HG02840 (cell line): Measurements from ENCODE around the gene DCN.
"Not testable (repeated sequence)": the region's sequence is repeated elsewhere in the genome, so short reads cannot be mapped to it uniquely, and the experiment has no call there.

Source experiments
- ATAC-seq: cut with Tn5 transposase; IDR thresholded peaks from one replicate; pipeline ENCODE4 v1.9.1; 2021; ENCODE audit warnings: mild to moderate bottlenecking, moderate library complexity, moderate number of reproducible peaks; ENCODE audit not compliant: unreplicated experiment, low FRiP score

The DCN gene, protein sequence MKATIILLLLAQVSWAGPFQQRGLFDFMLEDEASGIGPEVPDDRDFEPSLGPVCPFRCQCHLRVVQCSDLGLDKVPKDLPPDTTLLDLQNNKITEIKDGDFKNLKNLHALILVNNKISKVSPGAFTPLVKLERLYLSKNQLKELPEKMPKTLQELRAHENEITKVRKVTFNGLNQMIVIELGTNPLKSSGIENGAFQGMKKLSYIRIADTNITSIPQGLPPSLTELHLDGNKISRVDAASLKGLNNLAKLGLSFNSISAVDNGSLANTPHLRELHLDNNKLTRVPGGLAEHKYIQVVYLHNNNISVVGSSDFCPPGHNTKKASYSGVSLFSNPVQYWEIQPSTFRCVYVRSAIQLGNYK

DNA sequence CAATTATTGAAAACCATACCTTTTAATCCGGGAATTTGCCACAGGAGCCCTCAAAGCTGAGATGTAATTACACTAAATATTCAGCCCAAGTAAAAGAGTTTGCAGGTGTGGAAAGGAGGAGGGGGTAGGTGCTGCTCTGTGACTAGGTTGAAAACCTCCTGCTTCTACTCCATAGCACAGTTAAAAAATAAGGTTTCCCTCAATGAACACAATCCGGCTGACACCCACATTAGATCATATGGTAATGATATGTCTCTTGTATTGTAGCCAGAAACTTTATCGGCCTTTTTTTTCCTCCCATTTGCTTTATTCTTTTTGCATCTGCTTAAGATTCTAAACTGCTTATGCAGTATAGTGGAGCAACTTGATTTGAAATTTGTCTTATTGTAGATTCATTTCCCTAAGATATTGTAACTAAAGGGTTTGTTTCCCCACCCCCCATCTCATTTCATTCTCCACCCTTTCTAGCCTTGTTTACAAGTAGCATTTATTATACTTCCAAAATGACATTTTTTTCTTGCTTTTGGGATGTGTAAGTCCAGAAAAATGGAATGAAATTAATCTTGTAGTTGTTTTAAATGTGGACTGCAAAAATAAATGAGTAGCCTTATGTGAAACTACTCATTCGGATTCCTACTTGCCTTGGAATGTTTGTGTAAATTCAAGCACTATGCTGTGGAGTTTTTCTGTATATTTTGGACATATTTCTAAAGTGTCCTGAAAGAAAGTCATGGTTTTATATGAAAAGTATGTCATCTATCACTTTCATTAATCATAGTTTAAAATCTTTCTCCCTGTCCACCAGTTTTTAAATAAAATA is at the start of gene DCN:
Gene DCN, minus strand, starts transcription at position 182 of the 820 bp plus-strand sequence. CDS start 4,265 bp downstream, outside the sequence.
- no peak for ATAC-seq

DNA sequence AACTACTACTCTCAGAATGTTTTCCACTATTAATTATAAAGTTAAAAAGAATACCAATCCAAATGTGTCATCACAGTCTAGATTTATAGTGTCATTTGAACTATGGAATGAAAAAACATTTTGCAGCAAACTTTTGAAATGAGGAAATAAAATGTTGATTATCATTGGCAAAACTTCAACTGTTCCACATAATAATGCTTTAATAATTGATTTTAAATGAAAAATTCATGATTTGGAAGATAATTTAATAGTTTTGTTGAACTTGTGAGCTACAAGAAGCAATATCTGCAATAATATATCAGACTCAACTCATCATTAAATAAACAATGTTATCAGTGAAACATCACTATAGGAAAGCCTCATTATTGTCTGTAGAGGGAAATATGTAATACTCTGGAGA is 48.2 kb upstream of the DCN start:
- no peak for ATAC-seq

DNA sequence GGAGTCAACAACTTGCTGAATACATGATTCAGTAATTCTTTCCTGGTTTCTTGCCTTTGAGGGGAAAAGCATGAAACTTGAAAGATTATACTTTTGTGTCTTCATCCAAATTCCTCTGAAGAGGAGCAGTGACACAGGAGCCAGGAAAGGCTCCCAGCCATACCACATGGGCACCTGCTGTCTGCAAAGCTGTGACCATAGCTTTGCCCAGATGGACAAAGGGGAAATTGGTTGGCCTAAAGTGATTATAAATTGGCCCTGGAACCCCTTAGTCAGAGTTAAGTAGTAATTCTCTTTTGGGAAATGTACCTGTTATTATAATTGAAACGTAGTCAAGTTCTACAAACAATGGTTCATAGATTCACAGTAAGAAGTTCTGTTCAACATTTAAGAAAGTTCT is 44.3 kb upstream of the DCN start:
- ATAC-seq, result no peak

DNA sequence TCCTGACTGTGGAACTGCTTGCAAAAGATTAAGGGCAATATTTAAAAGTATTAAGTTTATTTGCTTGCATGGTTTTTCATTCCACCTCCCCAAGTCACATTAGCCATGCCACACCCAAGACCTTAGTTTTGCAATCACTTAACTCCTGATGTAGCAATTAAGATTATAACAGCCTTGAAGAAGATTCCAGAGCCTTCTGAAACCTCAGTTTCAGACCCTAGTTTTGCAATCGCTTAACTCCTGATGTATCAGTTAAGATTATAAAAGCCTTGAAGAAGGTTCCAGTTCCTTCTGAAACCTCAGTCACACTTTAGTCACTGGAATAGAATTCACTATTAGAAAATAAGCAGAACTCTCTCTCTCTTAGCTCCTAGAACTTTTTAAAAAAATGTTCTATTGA is 42.7 kb upstream of the DCN start:
- ATAC-seq, result no peak

GRCh38 chr12:91224401-91224800 is 41.8 kb upstream of the DCN start:
- ATAC-seq, result no peak

DNA sequence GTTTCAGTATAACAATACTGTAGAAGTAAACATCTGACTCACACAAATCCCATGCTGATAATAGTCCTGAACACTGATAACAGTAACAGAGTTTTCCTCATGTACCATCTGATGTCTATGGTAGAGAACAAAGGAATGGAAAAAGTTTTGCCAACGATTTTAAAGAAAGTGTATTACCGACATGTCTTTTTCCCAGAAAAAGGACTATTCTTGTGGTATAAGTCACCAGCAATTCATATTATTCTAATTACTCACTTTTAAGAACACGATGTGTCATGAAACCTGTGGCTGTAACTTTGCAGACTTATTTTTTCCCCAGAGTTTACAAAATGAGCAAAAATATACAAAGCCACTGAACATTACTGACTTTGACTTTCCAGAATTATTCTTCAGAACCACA is 40.1 kb upstream of the DCN start:
- ATAC-seq, result no peak

DNA sequence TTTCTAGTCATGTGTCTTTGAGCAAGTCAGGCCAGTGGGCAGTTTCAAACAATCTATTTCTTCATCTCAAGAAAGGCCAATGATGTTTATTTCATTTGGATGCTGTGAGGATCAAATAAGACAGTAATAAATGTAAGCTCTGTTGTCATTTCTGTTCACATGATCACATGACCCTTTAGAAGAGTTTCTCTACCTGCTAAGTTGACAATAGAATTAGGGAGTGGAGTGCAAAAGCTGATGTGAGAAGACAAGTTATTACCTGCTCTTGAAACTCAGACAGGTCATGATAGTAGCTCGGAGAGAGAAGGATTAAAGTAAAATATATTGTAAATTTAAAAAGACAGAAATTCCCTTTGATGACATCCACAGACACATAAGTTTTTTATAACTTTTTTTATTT is 37.3 kb upstream of the DCN start:
- ATAC-seq, result no peak

DNA sequence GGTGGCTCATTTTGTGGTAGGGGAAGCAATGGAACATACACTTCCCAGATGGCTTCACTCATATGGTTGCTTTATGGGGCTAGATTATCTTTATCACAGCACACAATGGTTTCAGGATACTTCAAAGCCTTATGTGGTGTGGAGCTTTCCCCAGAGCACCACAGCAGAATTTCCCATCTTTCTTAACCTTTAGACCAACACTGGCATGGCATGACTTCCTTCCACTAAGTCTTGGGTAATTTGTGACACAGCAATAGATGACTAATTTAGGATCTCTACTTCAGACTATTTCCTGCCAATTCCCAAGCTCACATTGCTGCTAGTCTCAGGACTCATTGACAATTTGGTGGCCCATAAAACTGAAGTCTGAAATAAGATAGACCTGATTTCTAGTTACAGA is 36.9 kb upstream of the DCN start:
- ATAC-seq, result no peak

- no peak for ATAC-seq
Observed at GRCh38 chr12:91216871-91217270, 34.3 kb upstream of the DCN start.

DNA sequence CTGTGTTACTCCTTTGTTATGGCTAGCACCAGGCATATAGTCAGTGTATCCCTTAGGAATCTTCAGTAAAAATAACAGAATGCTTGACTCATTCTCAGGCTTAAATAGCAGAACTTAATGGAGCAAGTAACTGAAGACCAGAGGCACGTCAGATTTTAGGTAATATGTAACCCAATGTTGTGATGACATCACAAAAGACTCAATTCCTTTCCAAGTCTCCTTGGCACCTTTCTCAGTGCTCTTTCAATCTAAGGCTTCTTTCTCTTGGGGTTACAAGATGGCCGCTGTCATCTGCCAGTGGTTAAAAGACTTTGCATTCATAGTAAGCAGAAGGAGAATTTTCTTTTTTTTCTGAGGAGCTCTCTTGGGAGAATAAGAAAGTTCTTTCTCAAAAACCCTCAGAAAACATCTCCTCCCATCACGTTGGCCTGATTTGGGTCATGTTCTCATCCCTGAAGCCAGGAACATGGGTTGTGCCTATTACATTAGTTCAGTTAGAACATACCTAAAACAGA is 33.4 kb upstream of the DCN start:
- ATAC-seq, result no peak

DNA sequence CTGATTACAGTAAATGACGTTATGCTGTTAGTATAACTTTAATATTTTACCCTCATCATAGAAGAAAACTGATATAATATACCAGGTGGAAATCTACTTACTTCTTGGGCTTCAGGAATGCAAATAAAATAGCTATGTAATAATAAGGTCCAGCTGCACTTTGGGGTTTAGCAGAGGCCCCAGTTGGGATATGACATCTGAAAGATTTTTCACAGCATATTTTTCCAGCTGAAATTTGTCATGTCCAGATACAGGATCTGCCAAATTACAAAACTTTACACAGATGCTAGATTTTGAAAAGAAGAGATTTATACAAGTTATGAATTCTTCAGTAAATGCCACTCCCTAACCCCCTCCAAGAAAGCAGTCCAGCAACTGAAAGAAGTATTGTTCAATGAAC is 29.2 kb upstream of the DCN start:
- no peak for ATAC-seq

DNA sequence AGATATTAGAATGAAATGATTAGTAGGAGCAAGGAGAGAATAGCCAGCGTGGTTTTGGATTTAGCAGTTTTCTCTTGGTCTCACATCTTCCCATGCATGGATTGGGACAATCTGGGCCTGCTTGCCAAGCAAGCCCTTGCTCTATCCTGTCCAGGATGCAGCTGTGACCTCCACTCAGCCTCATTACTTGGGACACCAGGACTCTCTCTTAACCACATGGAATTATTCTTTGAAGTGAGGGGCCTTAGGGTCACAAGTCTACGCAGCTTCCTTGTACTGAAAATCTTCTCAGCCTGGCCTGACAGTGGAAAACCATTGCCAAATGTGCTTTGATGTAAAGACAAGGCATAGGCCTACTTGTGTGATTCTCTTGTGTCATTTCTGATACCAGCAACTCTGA is 28.0 kb upstream of the DCN start:
- no peak for ATAC-seq

- ATAC-seq, result no peak
Observed at GRCh38 chr12:91210144-91210543, 27.5 kb upstream of the DCN start.

GRCh38 chr12:91207301-91207700 is 24.7 kb upstream of the DCN start:
- not testable (repeated sequence) for ATAC-seq

DNA sequence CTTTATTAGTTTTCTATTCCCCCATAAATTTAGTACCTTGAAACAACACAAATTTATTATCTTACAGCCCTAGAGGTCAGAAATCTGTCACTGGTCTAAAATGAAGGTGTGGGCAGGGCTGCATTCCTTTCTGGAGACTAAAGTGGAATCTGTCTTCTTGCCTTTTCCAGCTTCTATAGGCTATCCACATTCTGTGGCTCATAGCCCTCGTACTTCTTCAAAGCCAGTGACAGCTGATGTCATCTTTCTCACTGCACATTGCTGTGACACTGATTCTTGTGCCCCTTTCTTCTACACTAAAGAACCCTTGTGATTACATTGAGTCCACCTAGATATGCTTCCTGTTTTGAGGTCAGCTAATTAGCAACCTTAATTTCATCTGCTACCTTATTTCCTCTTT is 23.2 kb upstream of the DCN start:
- ATAC-seq, result no peak

DNA sequence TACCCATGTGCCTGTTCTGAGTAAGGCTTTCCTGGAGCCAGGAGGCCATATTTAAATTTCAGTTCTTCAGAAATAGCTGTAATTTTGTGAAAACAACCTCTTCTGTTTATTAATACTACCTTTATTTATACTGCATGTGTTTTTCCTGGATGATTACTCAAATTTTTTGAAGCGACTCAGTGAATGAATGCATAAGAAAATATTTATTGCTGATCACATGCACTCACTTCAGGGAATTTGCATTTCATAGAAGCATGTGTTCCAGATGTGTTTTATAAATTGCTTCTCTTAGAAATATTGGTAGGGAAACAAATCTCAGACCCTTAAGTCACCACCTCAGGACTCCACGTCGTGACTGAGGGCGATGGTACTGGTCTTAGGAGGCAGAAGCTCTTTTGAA is 21.8 kb upstream of the DCN start:
- ATAC-seq, result no peak

DNA sequence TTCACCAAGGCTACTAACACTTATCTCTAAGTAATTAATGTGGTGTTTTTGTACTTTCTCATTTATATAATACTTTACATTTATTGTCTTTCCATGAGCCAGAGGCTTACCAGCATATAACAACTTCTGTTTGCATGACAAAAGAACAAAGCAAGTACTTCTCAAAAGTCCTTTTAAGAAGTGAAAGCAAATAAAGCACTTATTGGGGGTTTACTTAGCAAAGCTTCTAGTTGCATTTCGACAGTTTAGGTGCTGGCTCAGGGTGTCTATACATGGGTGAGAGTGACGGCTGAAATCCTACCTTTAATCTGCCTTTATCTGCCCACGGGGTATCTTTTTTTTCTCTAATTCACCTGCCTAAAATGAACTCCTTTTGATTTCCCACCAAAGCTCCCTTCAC is 21.0 kb upstream of the DCN start:
- ATAC-seq, result no peak

DNA sequence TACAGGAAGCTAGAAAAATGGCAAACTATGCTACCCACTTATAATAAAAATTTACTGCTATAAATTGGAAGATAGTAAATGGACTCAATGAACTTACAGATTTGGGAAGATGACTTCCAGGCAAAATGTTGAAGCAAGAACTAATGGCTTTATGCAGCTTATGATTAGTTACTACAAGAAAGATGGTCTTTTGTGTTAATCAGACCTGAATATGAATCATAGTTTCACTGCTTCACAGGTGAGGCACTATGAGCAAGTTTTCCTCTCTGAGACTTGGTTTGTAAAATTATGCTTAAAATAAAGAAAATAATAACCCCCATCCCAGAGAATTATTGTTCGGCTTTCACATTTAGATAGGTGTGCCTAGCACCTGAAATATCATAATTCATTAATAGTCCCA is 19.8 kb upstream of the DCN start:
- ATAC-seq, result no peak

DNA sequence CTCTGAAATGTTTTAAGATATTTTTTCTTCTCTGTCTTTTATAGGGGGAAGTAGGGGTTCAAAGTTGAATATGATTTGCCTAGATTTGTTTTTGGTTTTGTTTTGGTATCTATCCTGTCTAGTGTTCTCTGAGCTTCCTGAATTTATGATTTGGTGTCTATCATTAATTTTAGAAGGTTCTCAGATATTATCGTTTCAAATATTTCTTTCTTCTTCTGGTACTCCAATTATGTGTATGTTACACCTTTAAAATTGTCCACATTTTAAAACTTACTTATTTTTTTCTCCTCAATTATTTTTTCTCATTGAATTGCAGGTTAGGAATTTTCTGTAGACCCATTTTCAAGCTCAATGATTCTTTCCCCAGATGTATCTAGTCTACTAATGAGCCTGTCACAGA is 13.8 kb upstream of the DCN start:
- ATAC-seq, result no peak

- no peak for ATAC-seq
Observed at GRCh38 chr12:91194500-91194899, 11.9 kb upstream of the DCN start.

DNA sequence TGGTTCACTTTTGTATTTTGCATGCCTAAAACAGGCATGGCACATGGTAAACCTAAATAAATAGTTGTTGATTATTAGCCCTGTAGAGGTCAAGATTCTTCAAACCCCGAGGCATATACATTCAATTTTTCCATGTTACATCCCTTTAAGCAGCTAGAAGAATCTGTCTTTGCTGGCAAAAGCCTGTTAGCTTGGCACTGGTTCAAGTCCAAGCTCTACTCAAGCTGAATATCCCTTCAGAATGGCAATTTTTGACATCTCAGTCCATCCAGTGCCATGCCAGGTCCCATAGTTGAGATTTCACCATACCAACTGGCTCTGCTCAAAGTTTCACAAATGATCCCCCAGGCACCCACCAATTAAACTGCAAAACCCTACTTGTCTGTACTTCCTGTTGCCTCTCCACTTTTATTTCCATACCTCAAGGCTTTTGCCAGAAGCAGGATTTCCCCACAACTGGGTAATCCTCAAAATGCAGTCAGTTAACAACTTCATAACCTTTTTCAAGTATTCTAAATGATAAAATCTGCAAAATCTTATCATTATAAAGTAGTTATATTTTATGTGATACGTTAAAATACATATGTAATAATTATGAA is 9.0 kb upstream of the DCN start:
- ATAC-seq, result no peak
